K562 (cell line): ENCODE data around the gene IQCN. TPM values are rescaled to one million over a fixed set of nuclear protein-coding genes. Genes with fewer than 3 reads are reported as not detected.

Source experiments
- ATAC-seq: fragments of 200-7000 bp; cut with Tn5 transposase; 3 replicates; pipeline ENCODE4 v1.9.1; 2020; ENCODE audit warnings: moderate library complexity
- BruUV-seq: library from RNA; stranded (reverse); fragments of 400-500 nt; replicated peaks from 2 replicates; lab custom pipeline; 2021; lab: Mats Ljungman, UMichigan
- CTCF ChIA-PET: fragments of 300-600 bp; formaldehyde crosslinking; extraction: SDS; loops from one replicate; lab custom pipeline; 2021; ENCODE audit warnings: low intra/inter-chr PET ratio; lab: Yijun Ruan, JAX
- POLR2A ChIA-PET: fragments of 300-600, 350-650 bp; sonication (Branson Sonifier 250); formaldehyde crosslinking; extraction: SDS; loops from one replicate; lab custom pipeline; 2021; ENCODE audit warnings: antibody characterized with exemption, inconsistent platforms; lab: Yijun Ruan, JAX
- DNase-seq, 4 experiments: peaks; one replicate each; pipeline versions ENCODE4 v3.0.0 to v3.0.0-alpha.2; 2011 to 2018; ENCODE audit warnings: low spot score in 3 of 4, mixed read lengths in 3 of 4; ENCODE audit errors: extremely low read depth in 1 of 4
- FAIRE-seq: peaks from 2 replicates; lab custom pipeline; 2011; peaks lifted over from hg19 to GRCh38; lab: Jason Lieb, UNC
- H2AFZ ChIP-seq: 2 replicates; pipeline ENCODE4 v1.6.0; 2011; ENCODE audit warnings: low read depth, low read length, control low read depth, inconsistent platforms
- H3K27ac ChIP-seq: fragments of 200-600 bp; 3 replicates; pipeline ENCODE4 v1.8.0; 2011; ENCODE audit warnings: low read depth, mild to moderate bottlenecking, control low read depth, inconsistent platforms, low read length, moderate library complexity, mixed read lengths; ENCODE audit errors: extremely low read depth
- H3K27me3 ChIP-seq, 2 experiments: fragments of 300-600 bp in 1 of 2; 2 replicates in 1 of 2; 3 replicates in 1 of 2; pipeline versions ENCODE4 v1.6.0 to v1.8.0; 2011; ENCODE audit warnings: inconsistent platforms in 2 of 2, low read length in 2 of 2, mild to moderate bottlenecking in 1 of 2, mixed read lengths in 1 of 2, moderate library complexity in 1 of 2; ENCODE audit not compliant: control insufficient read depth in 2 of 2, insufficient read depth in 2 of 2
- H3K36me3 ChIP-seq: fragments of 300-600 bp; 3 replicates; pipeline ENCODE4 v1.8.0; 2011; ENCODE audit warnings: mild to moderate bottlenecking, low read length, inconsistent platforms; ENCODE audit not compliant: control insufficient read depth, insufficient read depth
- H3K4me1 ChIP-seq, 2 experiments: fragments of 200-600 bp in 1 of 2; replicated peaks in 1 of 2; 2 replicates in 1 of 2; 3 replicates in 1 of 2; pipeline versions ENCODE4 v1.5.1 to v1.8.0; 2011; ENCODE audit warnings: inconsistent platforms in 2 of 2, low read length in 2 of 2, mild to moderate bottlenecking in 1 of 2, mixed read lengths in 1 of 2, moderate library complexity in 1 of 2; ENCODE audit not compliant: control insufficient read depth in 2 of 2, insufficient read depth in 2 of 2
- H3K4me2 ChIP-seq: 2 replicates; pipeline ENCODE4 v1.6.1; 2011; ENCODE audit warnings: low read length, control low read depth, inconsistent platforms, mixed read lengths; ENCODE audit not compliant: insufficient read depth
- H3K4me3 ChIP-seq: fragments of 200-600 bp; sonication (generic), shearing (Covaris generic); 2 replicates; pipeline ENCODE4 v1.5.1; 2016; ENCODE audit warnings: control low read depth, inconsistent platforms
- H3K79me2 ChIP-seq: fragments of 200-600 bp; 3 replicates; pipeline ENCODE4 v1.8.0; 2011; ENCODE audit warnings: low read length, inconsistent platforms; ENCODE audit not compliant: control insufficient read depth, insufficient read depth
- H3K9ac ChIP-seq, 2 experiments: 2 replicates each; pipeline versions ENCODE4 v1.6.0 to v1.6.1; 2011; ENCODE audit warnings: low read depth in 2 of 2, low read length in 2 of 2, control low read depth in 1 of 2, inconsistent platforms in 1 of 2, mild to moderate bottlenecking in 1 of 2, mixed read lengths in 1 of 2; ENCODE audit not compliant: insufficient read depth in 1 of 2
- H3K9me1 ChIP-seq: one replicate; pipeline ENCODE4 v1.6.0; 2011; ENCODE audit warnings: inconsistent platforms, mild to moderate bottlenecking, low read length, moderate library complexity; ENCODE audit not compliant: control insufficient read depth, insufficient read depth
- H3K9me3 ChIP-seq: replicated peaks from 2 replicates; pipeline ENCODE4 v1.5.1; 2011; ENCODE audit warnings: low read depth, low read length, inconsistent platforms; ENCODE audit not compliant: control insufficient read depth, insufficient read depth
- H4K20me1 ChIP-seq: replicated peaks from 2 replicates; pipeline ENCODE4 v1.6.1; 2011; ENCODE audit warnings: low read length, inconsistent platforms, mixed read lengths; ENCODE audit not compliant: control insufficient read depth, insufficient read depth
- ETV1 ChIP-seq: fragments of 450-650 bp; conservative IDR thresholded peaks from 2 replicates; pipeline ENCODE4 v1.6.1; 2016; ENCODE audit warnings: missing genetic modification characterization, control low read depth, low read depth, missing compliant biosample characterization
- HDAC1 ChIP-seq, 2 experiments: fragments of 450-650 bp; IDR thresholded peaks; 2 replicates each; pipeline ENCODE4 v1.6.1; 2016 to 2017; ENCODE audit warnings: inconsistent platforms in 1 of 2, mild to moderate bottlenecking in 1 of 2, moderate library complexity in 1 of 2
- ILF3 ChIP-seq: fragments of 450-650 bp; IDR thresholded peaks from 2 replicates; pipeline ENCODE4 v1.6.1; 2018; ENCODE audit warnings: antibody characterized with exemption, mild to moderate bottlenecking, moderate library complexity, borderline replicate concordance
- RBFOX2 ChIP-seq: fragments of 200-400 bp; formaldehyde crosslinking; IDR thresholded peaks from 2 replicates; pipeline ENCODE4 v1.6.1; 2017; ENCODE audit warnings: low read depth, mild to moderate bottlenecking, low read length, moderate library complexity
- RCOR1 ChIP-seq, 2 experiments: IDR thresholded peaks; 2 replicates each; pipeline ENCODE4 v1.6.1; 2012; ENCODE audit warnings: low read depth in 2 of 2, low read length in 2 of 2, borderline replicate concordance in 1 of 2, improper control_type of control experiment in 1 of 2
- YY1 ChIP-seq, 3 experiments: IDR thresholded peaks; 2 replicates each; pipeline ENCODE4 v1.6.1; 2011; ENCODE audit warnings: low read length in 2 of 3, mild to moderate bottlenecking in 2 of 3, moderate library complexity in 2 of 3, borderline replicate concordance in 1 of 3, control low read depth in 1 of 3, low read depth in 1 of 3; ENCODE audit not compliant: insufficient read depth in 3 of 3, insufficient replicate concordance in 2 of 3, control insufficient read depth in 1 of 3, insufficient read length in 1 of 3; ENCODE audit errors: extremely low read depth in 1 of 3
- ZNF134 ChIP-seq: fragments of 250-450 bp; sonication (Bioruptor Pico); conservative IDR thresholded peaks from 2 replicates; pipeline ENCODE4 v1.4.0; 2020
- WGBS: fragments of 100-300 bp; shearing (Covaris generic); methylation state at CpG from one replicate; pipeline ENCODE4 v1.1.6; 2016; ENCODE audit warnings: low coverage, mixed read lengths; ENCODE audit not compliant: insufficient coverage; ENCODE audit errors: missing lambda C conversion rate; 5-methylcytosine and 5-hydroxymethylcytosine counted together
- in situ Hi-C: fragments of 300-500 bp; cut with MboI; formaldehyde crosslinking; loops from 4 replicates; pipeline ENCODE4 v1.15.0; 2018; ENCODE audit warnings: inconsistent platforms, mixed read lengths
- intact Hi-C: fragments of 100-400 bp; cut with micrococcal nuclease; formaldehyde crosslinking; loops from 2 replicates; pipeline ENCODE4 v1.14.2; 2022
- polyA plus RNA-seq, 8 experiments: library from polyadenylated mRNA; depleted of rRNA in 4 of 8; stranded (reverse) in 5 of 8; unstranded in 3 of 8; fragments of >200 nt; fragmentation: Nextera tagmentation in 2 of 8; fragmentation: Illumina TruSeq in 1 of 8; extraction: Ambion mirVana in 2 of 8; extraction: Trizol in 1 of 8; gene quantifications; 2 replicates each; pipeline versions ENCODE4 v1.2.1 to v1.2.3, GENCODE V29; 2011 to 2014; ENCODE audit warnings: inconsistent platforms in 1 of 8, missing spikeins in 1 of 8
- total RNA-seq, 7 experiments: library from RNA; depleted of rRNA in 6 of 7; stranded (reverse); fragments of >200 nt in 6 of 7; fragmentation: Illumina TruSeq in 2 of 7; extraction: Trizol in 2 of 7; gene quantifications; 2 replicates each; pipeline versions ENCODE4 v1.2.1 to v1.2.3, GENCODE V29; 2011 to 2021; ENCODE audit warnings: low replicate concordance in 1 of 7
- TF ChIP-seq, protein P1 (sequence below): fragments of 450-650 bp; IDR thresholded peaks from 2 replicates; pipeline ENCODE4 v1.6.1; 2017; ENCODE audit warnings: antibody characterized with exemption, mild to moderate bottlenecking
- TF ChIP-seq, protein P2 (sequence below): sonication (generic); formaldehyde crosslinking; IDR thresholded peaks from 2 replicates; pipeline ENCODE4 v1.8.0; 2022; ENCODE audit warnings: missing genetic modification reagents, mild to moderate bottlenecking, borderline replicate concordance
- TF ChIP-seq, protein P3 (sequence below): sonication (generic); formaldehyde crosslinking; IDR thresholded peaks from 2 replicates; pipeline ENCODE4 v1.8.1; 2023; ENCODE audit warnings: mild to moderate bottlenecking, missing genetic modification reagents

The IQCN gene
- total and polyA plus RNA-seq, 9 of the 15 experiments (the other 6 are each of a cell fraction or from before 2014, with no cell fraction given) = 0.01 to 0.07 (median 0.04) TPM; not detected in 3

DNA sequence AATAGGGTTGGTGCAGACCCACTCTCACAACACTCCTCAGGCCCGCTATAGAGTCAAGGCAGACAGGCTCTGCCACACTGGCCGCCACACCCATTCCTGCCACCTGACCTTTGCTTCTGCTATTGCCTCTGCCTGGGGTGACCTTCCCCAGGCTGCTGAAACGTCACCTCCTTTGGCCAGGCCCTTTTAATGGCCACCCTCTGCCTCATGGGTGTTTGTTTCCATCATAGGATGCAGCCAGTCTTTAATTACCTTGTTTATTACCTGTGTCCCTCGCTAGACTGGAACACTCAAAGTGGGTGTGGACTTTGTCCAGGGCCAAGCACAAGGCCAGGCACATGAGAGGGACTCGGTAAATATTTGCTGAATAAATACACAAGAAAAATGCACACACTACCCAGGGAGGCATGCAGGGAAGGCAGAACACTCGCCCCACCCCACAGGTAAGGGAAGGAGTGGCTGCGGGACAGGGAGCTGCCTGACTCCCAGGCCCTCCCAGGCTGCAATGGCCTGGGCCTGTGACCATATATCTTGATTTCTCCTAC is 45.4 kb upstream of the IQCN start:
- no peaks in the 10 kb centered on the region for H3K9me1 ChIP-seq
- no peaks in the 10 kb centered on the region for H4K20me1 ChIP-seq
- no peak overlapping the region for H2AFZ ChIP-seq
- POLR2A ChIA-PET = interaction anchor here (1.1 to 4.2 kb wide), 5 partner anchors 9 to 69 kb away, joined by 3 to 117 read pairs (median 3); partner anchors contain the start of genes IQCN and JUND
- FAIRE-seq = no peak
- H3K4me1 ChIP-seq = peaks cover 44 to 54% of the 10 kb centered on the region in 2 experiments
- H3K4me2 ChIP-seq = peak overlapping the region; percentile 26
- 0 out of 2 replicates have a peak, but pooled peaks have one; percentile 36 for TF ChIP-seq ZNF134
- TF ChIP-seq ILF3 = no peak
- no peak for TF ChIP-seq HDAC1 (IDR thresholded peaks at IDR 0.05)
- TF ChIP-seq, protein P1, sequence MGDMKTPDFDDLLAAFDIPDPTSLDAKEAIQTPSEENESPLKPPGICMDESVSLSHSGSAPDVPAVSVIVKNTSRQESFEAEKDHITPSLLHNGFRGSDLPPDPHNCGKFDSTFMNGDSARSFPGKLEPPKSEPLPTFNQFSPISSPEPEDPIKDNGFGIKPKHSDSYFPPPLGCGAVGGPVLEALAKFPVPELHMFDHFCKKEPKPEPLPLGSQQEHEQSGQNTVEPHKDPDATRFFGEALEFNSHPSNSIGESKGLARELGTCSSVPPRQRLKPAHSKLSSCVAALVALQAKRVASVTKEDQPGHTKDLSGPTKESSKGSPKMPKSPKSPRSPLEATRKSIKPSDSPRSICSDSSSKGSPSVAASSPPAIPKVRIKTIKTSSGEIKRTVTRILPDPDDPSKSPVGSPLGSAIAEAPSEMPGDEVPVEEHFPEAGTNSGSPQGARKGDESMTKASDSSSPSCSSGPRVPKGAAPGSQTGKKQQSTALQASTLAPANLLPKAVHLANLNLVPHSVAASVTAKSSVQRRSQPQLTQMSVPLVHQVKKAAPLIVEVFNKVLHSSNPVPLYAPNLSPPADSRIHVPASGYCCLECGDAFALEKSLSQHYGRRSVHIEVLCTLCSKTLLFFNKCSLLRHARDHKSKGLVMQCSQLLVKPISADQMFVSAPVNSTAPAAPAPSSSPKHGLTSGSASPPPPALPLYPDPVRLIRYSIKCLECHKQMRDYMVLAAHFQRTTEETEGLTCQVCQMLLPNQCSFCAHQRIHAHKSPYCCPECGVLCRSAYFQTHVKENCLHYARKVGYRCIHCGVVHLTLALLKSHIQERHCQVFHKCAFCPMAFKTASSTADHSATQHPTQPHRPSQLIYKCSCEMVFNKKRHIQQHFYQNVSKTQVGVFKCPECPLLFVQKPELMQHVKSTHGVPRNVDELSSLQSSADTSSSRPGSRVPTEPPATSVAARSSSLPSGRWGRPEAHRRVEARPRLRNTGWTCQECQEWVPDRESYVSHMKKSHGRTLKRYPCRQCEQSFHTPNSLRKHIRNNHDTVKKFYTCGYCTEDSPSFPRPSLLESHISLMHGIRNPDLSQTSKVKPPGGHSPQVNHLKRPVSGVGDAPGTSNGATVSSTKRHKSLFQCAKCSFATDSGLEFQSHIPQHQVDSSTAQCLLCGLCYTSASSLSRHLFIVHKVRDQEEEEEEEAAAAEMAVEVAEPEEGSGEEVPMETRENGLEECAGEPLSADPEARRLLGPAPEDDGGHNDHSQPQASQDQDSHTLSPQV = 0 out of 2 replicates have a peak, but pooled peaks have one; percentile 23
- TF ChIP-seq, protein P2, sequence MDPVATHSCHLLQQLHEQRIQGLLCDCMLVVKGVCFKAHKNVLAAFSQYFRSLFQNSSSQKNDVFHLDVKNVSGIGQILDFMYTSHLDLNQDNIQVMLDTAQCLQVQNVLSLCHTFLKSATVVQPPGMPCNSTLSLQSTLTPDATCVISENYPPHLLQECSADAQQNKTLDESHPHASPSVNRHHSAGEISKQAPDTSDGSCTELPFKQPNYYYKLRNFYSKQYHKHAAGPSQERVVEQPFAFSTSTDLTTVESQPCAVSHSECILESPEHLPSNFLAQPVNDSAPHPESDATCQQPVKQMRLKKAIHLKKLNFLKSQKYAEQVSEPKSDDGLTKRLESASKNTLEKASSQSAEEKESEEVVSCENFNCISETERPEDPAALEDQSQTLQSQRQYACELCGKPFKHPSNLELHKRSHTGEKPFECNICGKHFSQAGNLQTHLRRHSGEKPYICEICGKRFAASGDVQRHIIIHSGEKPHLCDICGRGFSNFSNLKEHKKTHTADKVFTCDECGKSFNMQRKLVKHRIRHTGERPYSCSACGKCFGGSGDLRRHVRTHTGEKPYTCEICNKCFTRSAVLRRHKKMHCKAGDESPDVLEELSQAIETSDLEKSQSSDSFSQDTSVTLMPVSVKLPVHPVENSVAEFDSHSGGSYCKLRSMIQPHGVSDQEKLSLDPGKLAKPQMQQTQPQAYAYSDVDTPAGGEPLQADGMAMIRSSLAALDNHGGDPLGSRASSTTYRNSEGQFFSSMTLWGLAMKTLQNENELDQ (CRISPR knock-in tag) = no peak
- TF ChIP-seq RCOR1 (IDR thresholded peaks at IDR 0.05; ENCODE audit: borderline replicate concordance in 1 of 2, low read depth in 2 of 2, low read length in 2 of 2) = no peak
- peak in 1 of 3 experiments; percentile 27 for TF ChIP-seq YY1 (IDR thresholded peaks at IDR 0.05; ENCODE audit: borderline replicate concordance in 1 of 3, control insufficient read depth in 1 of 3, extremely low read depth in 1 of 3, insufficient read depth in 3 of 3, insufficient read length in 1 of 3, insufficient replicate concordance in 2 of 3, low read depth in 1 of 3, low read length in 2 of 3)
- 0 out of 2 replicates have a peak, but pooled peaks have one; percentile 30 for TF ChIP-seq RBFOX2
- TF ChIP-seq, protein P3, sequence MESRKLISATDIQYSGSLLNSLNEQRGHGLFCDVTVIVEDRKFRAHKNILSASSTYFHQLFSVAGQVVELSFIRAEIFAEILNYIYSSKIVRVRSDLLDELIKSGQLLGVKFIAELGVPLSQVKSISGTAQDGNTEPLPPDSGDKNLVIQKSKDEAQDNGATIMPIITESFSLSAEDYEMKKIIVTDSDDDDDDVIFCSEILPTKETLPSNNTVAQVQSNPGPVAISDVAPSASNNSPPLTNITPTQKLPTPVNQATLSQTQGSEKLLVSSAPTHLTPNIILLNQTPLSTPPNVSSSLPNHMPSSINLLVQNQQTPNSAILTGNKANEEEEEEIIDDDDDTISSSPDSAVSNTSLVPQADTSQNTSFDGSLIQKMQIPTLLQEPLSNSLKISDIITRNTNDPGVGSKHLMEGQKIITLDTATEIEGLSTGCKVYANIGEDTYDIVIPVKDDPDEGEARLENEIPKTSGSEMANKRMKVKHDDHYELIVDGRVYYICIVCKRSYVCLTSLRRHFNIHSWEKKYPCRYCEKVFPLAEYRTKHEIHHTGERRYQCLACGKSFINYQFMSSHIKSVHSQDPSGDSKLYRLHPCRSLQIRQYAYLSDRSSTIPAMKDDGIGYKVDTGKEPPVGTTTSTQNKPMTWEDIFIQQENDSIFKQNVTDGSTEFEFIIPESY = peak; percentile 66; the same call in 1 of the 2 replicates
- no peak for TF ChIP-seq ETV1 (tag)
- no peaks in the 10 kb centered on the region for H3K27me3 ChIP-seq
- no peak overlapping the region for H3K4me3 ChIP-seq
- peak in 1 of 4 experiments; percentile 7 for DNase-seq
- peaks cover 84% of the 10 kb centered on the region for H3K79me2 ChIP-seq
- CTCF ChIA-PET = no interaction called here
- intact Hi-C loops = loop anchor here (10.0 kb wide), 1 partner anchor 205 kb away; no protein-coding TSS in a partner anchor
- in situ Hi-C loops = loop anchor here (5.0 kb wide), 1 partner anchor 42 kb away; no protein-coding TSS in a partner anchor
- H3K36me3 ChIP-seq = peaks cover 57% of the 10 kb centered on the region
- no peak for ATAC-seq
- BruUV-seq = no TSS peak
- H3K9me3 ChIP-seq = no peaks in the 10 kb centered on the region
- WGBS = 67% methylated on average over 7 of the region's 7 CpGs
- H3K9ac ChIP-seq = peak overlapping the region in 1 of 2 experiments; percentile 81; a peak in 2 of 4 replicates
- peak overlapping the region; percentile 57 for H3K27ac ChIP-seq
